HG03558 (cell line): ENCODE measurements around the gene S100A2.
"Not testable (repeated sequence)": the region's sequence is repeated elsewhere in the genome, so short reads cannot be mapped to it uniquely, and the experiment has no call there.

Source experiments
- ATAC-seq: cut with Tn5 transposase; IDR thresholded peaks from one replicate; pipeline ENCODE4 v1.9.1; 2021; ENCODE audit warnings: moderate number of reproducible peaks; ENCODE audit not compliant: unreplicated experiment; ENCODE audit errors: extremely low read depth

The S100A2 gene

GRCh38 chr1:153535242-153536011 is 30.2 kb downstream of the S100A2 start, which contains the start of gene S100A6:
S100A6 (minus strand) TSS chr1:153535991; CDS start chr1:153535339, 652 bp downstream.
- no peak for ATAC-seq

- no peak for ATAC-seq
Measured at GRCh38 chr1:153534925-153535241, 30.8 kb downstream of the S100A2 start.

- ATAC-seq: no peak
Measured at GRCh38 chr1:153534226-153534924, 31.3 kb downstream of the S100A2 start.

GRCh38 chr1:153533689-153534201 is 31.9 kb downstream of the S100A2 start:
- ATAC-seq: no peak

GRCh38 chr1:153532769-153533599 is 32.7 kb downstream of the S100A2 start:
- no peak for ATAC-seq

GRCh38 chr1:153532181-153532580 is 33.5 kb downstream of the S100A2 start:
- ATAC-seq: no peak

- no peak for ATAC-seq
Measured at GRCh38 chr1:153531638-153532037, 34.0 kb downstream of the S100A2 start.

GRCh38 chr1:153527683-153528040 is 38.0 kb downstream of the S100A2 start:
- no peak for ATAC-seq

- no peak for ATAC-seq
Measured at GRCh38 chr1:153527023-153527682, 38.5 kb downstream of the S100A2 start.

- no peak for ATAC-seq
Measured at GRCh38 chr1:153526132-153526543, 39.5 kb downstream of the S100A2 start.

- no peak for ATAC-seq
Measured at GRCh38 chr1:153525088-153525728, 40.4 kb downstream of the S100A2 start.

- not testable (repeated sequence) for ATAC-seq
Measured at GRCh38 chr1:153522353-153523048, 43.1 kb downstream of the S100A2 start.

- not testable (repeated sequence) for ATAC-seq
Measured at GRCh38 chr1:153521808-153522207, 43.8 kb downstream of the S100A2 start.

GRCh38 chr1:153520818-153521476 is 44.7 kb downstream of the S100A2 start:
- no peak for ATAC-seq

GRCh38 chr1:153520137-153520691 is 45.4 kb downstream of the S100A2 start:
- not testable (repeated sequence) for ATAC-seq

GRCh38 chr1:153519242-153519641 is 46.4 kb downstream of the S100A2 start:
- no peak for ATAC-seq

GRCh38 chr1:153515504-153516394 is 49.9 kb downstream of the S100A2 start:
- no peak for ATAC-seq
